Testis (tissue), 3 donors: ENCODE results near the gene GNB1L. TPM values are rescaled to one million over a fixed set of nuclear protein-coding genes. Genes with fewer than 3 reads are reported as not detected.

Source experiments
- DNase-seq: peaks from one replicate; pipeline ENCODE4 v3.0.0-alpha.2; 2019
- H3K27ac ChIP-seq, 2 donors: fragments of 200-600 bp; sonication (generic); one replicate each; pipeline ENCODE4 v1.5.1; 2019
- H3K27me3 ChIP-seq: fragments of 200-600 bp; sonication (generic); one replicate; pipeline ENCODE4 v1.5.1; 2019
- H3K36me3 ChIP-seq: fragments of 200-600 bp; sonication (generic); one replicate; pipeline ENCODE4 v1.5.1; 2017; ENCODE audit warnings: low read depth; ENCODE audit errors: missing control alignments
- H3K4me1 ChIP-seq: fragments of 200-600 bp; sonication (generic); one replicate; pipeline ENCODE4 v1.5.1; 2019
- H3K4me3 ChIP-seq, 2 donors: fragments of 200-600 bp; sonication (generic); one replicate each; pipeline ENCODE4 v1.5.1; 2017 to 2019
- H3K9me3 ChIP-seq: fragments of 200-600 bp; sonication (generic); one replicate; pipeline ENCODE4 v1.5.1; 2017
- POLR2A ChIP-seq: fragments of 450-650 bp; IDR thresholded peaks from one replicate; pipeline ENCODE4 v1.6.1; 2017; ENCODE audit warnings: antibody characterized with exemption, mild to moderate bottlenecking, moderate library complexity
- WGBS, 2 donors: methylation state at CpG; one replicate each; pipeline ENCODE4 v1.1.5; 2018; 5-methylcytosine and 5-hydroxymethylcytosine counted together
- intact Hi-C: fragments of 100-400 bp; cut with DNase I; formaldehyde crosslinking; loops from one replicate; pipeline ENCODE4 v1.15.1; 2023; ENCODE audit warnings: low total_unique reads
- polyA plus RNA-seq: library from polyadenylated mRNA; stranded (reverse); fragments of 350-450 nt; fragmentation: Illumina TruSeq; extraction: RNeasy Lipid Tissue Mini Kit (QIAGEN cat#74804); gene quantifications from one replicate; pipeline ENCODE4 v1.2.3, GENCODE V29; 2014; ENCODE audit warnings: low read depth, low replicate concordance; ENCODE audit not compliant: insufficient read depth
- total RNA-seq, 2 donors: library from RNA; depleted of rRNA; stranded (reverse); fragments of >200 nt; gene quantifications; one replicate each; pipeline ENCODE4 v1.2.3, GENCODE V29; 2016
- TF ChIP-seq, protein P1 (sequence below), 3 experiments: fragments of 450-650 bp in 2 of 3; fragments of 200-600 bp in 1 of 3; sonication (generic) in 1 of 3; IDR thresholded peaks; one replicate each; pipeline ENCODE4 v1.5.1; 2016 to 2019; ENCODE audit warnings: antibody characterized with exemption in 3 of 3, mild to moderate bottlenecking in 2 of 3, moderate library complexity in 1 of 3

The GNB1L gene
- total and polyA plus RNA-seq, 3 donors from 2014 or later = 5.5 to 6.9 (median 6.0) TPM

DNA sequence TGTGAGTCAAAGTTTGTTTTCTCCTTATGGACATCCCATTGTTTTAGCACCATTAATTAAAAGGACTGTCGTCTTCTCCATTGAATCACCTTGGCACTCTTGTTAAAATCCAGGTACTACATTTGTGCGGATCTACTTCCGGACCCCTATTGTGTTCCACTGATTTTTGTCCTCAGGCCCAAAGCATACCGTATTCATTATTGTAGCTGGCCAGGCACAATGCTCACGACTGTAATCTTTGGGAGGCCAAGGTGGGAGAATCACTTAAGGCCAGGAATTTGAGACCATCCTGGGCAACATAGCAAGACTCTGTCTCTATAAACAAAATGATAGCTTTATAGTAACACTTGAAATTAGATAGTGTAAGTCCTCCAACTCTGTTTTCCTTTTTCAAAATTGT lies 8.9 kb upstream of the GNB1L start:
- intact Hi-C loops = no loop called here
- H3K4me1 ChIP-seq = peaks cover 2% of the 10 kb centered on the region
- TF ChIP-seq, protein P1, sequence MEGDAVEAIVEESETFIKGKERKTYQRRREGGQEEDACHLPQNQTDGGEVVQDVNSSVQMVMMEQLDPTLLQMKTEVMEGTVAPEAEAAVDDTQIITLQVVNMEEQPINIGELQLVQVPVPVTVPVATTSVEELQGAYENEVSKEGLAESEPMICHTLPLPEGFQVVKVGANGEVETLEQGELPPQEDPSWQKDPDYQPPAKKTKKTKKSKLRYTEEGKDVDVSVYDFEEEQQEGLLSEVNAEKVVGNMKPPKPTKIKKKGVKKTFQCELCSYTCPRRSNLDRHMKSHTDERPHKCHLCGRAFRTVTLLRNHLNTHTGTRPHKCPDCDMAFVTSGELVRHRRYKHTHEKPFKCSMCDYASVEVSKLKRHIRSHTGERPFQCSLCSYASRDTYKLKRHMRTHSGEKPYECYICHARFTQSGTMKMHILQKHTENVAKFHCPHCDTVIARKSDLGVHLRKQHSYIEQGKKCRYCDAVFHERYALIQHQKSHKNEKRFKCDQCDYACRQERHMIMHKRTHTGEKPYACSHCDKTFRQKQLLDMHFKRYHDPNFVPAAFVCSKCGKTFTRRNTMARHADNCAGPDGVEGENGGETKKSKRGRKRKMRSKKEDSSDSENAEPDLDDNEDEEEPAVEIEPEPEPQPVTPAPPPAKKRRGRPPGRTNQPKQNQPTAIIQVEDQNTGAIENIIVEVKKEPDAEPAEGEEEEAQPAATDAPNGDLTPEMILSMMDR (IDR thresholded peaks at IDR 0.05) = no peak
- no peak for TF ChIP-seq POLR2A
- WGBS, 2 donors = 81 to 94% methylated on average over 5 of the region's 5 CpGs
- no peak for DNase-seq
- H3K9me3 ChIP-seq = no peaks in the 10 kb centered on the region
- no peak overlapping the region for H3K4me3 ChIP-seq
- no peaks in the 10 kb centered on the region for H3K36me3 ChIP-seq
- no peaks in the 10 kb centered on the region for H3K27me3 ChIP-seq
- no peak overlapping the region for H3K27ac ChIP-seq

DNA sequence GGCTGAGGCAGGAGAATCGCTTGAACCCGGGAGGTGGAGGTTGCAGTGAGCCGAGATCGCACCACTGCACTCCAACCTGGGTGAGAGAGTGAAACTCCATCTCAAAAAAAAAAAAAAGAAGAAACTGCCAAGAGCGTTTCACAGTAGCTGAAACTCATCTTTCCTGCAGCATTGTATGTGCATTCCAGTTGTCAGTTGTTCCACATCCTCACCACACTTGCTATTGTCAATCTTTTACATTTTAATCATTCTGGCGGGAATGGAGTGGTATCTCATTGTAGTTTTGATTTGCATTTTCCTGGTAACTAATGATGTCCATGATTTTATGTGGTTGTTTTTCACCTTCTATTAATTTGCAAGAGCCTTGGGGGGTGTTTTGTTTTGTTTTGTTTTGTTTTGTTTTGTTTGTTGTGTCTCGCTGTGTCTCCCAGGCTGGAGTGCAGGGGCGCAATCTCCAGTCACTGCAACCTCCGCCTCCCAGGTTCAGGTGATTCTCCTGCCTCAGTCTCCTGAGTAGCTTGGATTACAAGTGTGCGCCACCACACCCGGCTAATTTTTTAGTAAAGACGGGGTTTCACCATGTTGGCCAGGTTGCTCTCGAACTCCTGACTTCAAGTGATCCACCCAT lies 8.1 kb upstream of the GNB1L start:
- Histone ChIP-seq H3K4me3 (no peak overlapping the region), H3K27ac (no peak overlapping the region), H3K27me3 (no peaks in the 10 kb centered on the region), H3K4me1 (no peaks in the 10 kb centered on the region), H3K9me3 (no peaks in the 10 kb centered on the region), H3K36me3 (no peaks in the 10 kb centered on the region)
- no peak for DNase-seq
- TF ChIP-seq, protein P1 (IDR thresholded peaks at IDR 0.05) = no peak
- intact Hi-C loops = no loop called here
- WGBS, 2 donors = 85 to 94% methylated on average over 13 of the region's 13 CpGs

DNA sequence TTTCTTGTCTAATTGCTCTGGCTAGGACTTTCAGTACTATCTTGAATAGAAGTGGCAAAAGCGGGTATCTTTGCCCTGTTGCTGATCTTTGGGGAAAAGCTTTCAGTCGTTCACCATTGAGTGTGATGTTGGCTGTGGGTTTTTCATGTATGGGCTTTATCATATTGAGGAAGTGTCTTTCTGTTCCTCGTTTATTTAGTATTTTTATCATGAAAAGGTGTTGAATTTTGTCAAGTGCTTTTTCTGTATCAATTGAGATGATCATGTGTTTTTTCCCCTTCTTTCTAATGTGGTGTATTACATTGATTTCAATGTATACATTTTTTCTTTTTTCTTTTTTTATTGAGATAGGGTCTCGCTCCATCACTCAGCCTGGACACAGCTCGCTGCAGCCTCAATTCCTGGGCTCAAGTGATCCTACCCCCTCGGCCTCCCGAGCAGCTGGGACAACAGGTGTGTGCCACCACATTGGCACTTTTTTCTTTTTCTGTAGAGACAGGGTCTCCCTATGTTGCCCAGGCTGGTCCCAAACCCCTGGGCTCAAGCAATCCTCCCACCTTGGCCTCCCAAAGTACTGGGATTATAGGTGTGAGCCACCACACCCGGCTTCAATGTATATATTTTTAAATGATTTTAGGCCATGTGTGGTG lies 5.3 kb upstream of the GNB1L start:
- H3K9me3 ChIP-seq = no peaks in the 10 kb centered on the region
- no peak overlapping the region for H3K4me3 ChIP-seq
- WGBS, 2 donors = 94 to 96% methylated on average over 8 of the region's 8 CpGs
- TF ChIP-seq, protein P1 (IDR thresholded peaks at IDR 0.05) = no peak
- no peak for TF ChIP-seq POLR2A
- no peak overlapping the region for H3K27ac ChIP-seq
- intact Hi-C loops = no loop called here
- no peaks in the 10 kb centered on the region for H3K27me3 ChIP-seq
- H3K4me1 ChIP-seq = peaks cover 8% of the 10 kb centered on the region
- DNase-seq = no peak
- no peaks in the 10 kb centered on the region for H3K36me3 ChIP-seq

DNA sequence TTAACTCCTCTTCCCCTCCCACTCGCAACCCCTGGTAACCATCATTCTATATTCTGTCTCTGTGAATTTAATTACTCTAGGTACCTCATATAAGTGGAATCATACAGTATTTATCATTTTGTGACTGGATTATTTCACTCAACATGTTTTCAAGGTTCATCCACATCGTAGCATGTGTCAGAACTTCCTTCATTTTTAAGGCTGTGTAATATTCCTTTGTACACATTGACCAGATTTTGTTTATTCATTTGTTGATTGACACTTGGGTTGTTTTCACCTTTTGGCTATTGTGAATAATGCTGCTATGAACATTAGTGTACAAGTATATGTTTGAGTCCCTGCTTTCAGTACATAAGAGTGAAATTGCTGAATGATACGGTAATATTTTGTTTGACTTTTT lies 2.7 kb upstream of the GNB1L start:
- 97% methylated on average over 3 of the region's 3 CpGs for WGBS, 2 donors
- no peak for DNase-seq
- no peak overlapping the region for H3K4me3 ChIP-seq
- no peaks in the 10 kb centered on the region for H3K36me3 ChIP-seq
- H3K9me3 ChIP-seq = no peaks in the 10 kb centered on the region
- H3K4me1 ChIP-seq = peaks cover 20% of the 10 kb centered on the region
- no peaks in the 10 kb centered on the region for H3K27me3 ChIP-seq
- intact Hi-C loops = no loop called here
- H3K27ac ChIP-seq = no peak overlapping the region
- TF ChIP-seq POLR2A = no peak
- TF ChIP-seq, protein P1 (IDR thresholded peaks at IDR 0.05) = no peak
